Hematopoietic multipotent progenitor cell treated with erythropoietin and hydrocortisone succinate and interleukin-3 and kit ligand, for 8 days (in vitro differentiated cells): ENCODE data around the gene DRAP1.

Experiments used
- DNase-seq: peaks from one replicate; pipeline ENCODE4 v3.0.0-alpha.2; 2015

DRAP1 gene, protein sequence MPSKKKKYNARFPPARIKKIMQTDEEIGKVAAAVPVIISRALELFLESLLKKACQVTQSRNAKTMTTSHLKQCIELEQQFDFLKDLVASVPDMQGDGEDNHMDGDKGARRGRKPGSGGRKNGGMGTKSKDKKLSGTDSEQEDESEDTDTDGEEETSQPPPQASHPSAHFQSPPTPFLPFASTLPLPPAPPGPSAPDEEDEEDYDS

DNA sequence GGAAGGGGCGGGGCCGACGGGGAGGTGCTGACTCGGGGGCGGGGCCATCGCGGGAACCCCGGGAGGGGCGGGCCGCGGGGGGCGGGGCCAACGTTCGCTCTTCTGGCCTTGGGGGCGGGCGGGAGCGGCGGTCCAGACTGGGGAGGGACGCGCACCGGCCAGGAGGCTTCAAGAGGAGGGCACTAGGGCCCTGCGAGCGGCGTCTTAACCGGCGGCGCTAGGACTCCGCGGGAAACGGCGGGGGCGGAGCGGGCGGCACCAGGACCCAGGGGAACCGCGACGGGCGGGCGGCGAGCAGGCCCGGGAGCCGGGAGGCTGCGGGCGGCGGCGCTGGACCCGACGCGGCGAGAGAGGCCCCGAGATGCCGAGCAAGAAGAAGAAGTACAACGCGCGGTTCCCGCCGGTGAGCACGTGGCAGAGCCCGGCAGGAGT lies at the start of gene DRAP1:
Gene DRAP1 (plus strand): TSS at position 286 of the 432 bp plus-strand sequence. CDS start 76 bp downstream, at position 362.
- DNase-seq: peak; percentile 97

- DNase-seq: no peak
These were observed 49.5 kb upstream of the DRAP1 start for GRCh38 chr11:65869643-65870306.

GRCh38 chr11:65870307-65870658 lies 48.9 kb upstream of the DRAP1 start:
- DNase-seq: no peak

DNA sequence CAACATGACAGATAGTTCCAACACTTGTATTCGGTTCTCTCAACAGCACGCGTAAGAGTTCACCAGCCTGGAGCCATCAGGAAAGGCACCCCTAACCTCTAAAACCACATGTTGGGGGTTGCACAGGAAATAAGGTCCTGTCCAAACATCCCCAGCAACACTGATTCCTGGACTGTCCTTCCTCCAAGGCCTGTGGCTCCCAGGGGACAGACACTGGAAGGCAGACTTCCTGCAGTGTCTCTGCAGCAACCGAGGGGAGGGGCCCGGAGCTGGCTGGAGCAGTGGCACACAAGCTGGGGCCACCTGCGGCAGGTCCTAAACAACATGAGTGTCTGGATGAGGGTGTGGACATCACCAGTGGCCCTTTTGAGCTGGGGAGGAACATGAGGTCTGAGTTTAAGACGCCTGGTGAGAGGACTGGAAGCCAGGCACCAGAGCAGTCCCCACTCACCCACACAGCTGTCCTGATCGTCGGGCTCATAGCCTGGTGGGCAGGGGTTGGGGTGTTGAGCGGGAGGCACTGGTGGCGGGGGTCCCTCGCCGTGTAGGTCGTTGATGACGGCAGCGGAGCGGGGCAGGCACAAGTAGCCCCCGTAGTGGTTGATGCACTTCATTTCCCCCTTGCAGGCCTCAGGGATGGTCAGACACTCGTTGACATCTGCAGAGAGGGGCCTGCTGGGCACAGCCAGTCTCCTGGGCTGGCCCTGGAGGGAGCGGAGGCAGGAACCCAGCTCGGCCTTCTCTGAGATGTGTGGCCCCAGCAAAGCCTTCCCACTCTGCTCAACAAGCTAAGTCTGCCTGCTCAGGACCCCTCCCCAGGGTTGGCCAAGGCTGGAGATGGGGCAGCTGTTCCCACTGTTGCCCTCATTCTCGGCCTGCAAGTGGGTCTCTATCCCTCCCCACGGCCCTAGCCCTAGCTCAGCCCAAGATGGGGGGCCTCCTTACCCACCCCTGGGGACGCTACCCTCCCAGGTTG lies 48.2 kb upstream of the DRAP1 start:
- DNase-seq: no peak

GRCh38 chr11:65871811-65872548 lies 47.2 kb upstream of the DRAP1 start:
- no peak for DNase-seq

DNA sequence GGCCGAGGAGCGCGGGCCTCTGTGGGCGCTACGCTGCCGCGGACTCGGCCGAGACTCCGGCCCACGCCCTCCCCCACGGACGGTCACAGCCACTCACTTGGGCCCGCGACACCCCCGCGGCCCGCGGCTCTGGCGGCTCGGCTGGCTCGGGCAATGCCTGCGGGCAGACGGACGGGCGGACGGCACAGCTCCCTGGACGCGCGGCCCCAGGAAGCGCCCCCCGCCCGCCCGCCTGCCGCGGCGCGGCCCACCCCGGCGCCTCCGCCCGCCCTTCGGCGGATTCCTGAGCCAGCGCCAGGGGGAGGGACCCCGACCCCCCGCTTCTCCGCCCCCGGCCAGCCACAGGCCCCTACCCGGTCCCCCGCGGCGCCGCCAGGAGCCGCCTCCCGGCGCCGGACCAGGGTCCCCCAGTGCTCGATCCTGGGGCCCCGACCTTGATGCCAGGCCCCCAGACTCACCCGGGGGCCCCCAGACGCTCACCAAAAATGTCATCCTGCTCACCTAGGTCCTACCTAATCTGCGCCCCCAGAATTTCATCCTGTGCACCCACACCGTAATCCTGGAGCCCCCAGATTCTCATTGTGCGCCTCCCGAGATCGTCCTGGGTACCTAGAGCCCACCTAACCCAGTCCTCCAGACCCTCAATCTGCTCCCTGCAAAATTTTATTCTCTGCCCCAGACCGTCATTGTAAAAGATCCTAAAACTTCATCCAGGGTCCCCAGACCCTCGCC lies 46.5 kb upstream of the DRAP1 start, which contains the start of gene EFEMP2:
Gene EFEMP2 (minus strand): TSS at position 215 of the 732 bp plus-strand sequence. CDS start 446 bp downstream, outside the sequence.
- no peak for DNase-seq

DNA sequence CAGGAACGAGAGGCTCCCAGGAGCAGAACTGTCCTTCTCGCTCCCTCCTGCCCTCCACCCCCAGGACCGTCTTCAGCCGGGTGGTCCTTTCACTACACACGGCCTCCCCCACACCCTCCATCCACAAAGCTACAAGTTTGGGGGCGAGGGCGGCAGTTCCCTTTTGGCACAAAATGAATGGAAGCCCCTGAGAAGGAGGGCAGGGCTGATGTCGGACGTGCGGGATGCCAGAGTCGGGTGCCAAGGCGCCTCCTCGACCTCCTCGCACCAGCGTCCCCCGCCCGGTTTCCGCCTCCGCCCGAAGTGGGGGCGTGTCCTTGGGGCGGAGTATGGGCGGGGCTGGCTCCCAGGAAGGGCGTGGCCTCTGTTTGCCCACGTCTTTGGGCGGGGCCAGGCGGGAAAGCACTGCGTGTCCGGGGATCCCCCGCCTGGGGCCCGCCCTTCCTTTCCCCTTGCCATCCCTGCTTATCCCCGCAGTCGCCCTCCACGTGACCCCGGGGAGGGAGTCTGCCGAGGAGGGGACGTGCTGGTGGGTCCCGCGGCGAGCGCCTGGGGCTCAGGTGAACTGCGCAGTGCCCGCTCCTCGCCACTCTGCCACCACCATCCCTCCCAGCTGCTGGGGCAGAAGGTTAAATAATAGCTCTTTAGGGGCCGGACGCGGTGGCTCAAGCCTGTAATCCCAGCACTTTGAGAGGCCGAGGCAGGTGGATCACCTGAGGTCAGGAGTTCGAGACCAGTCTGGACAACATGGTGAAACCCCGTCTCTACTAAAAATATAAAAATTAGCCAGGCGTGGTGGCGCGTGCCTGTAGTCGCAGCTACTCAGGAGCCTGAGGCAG lies 45.7 kb upstream of the DRAP1 start:
- peak; percentile 92 for DNase-seq

DNA sequence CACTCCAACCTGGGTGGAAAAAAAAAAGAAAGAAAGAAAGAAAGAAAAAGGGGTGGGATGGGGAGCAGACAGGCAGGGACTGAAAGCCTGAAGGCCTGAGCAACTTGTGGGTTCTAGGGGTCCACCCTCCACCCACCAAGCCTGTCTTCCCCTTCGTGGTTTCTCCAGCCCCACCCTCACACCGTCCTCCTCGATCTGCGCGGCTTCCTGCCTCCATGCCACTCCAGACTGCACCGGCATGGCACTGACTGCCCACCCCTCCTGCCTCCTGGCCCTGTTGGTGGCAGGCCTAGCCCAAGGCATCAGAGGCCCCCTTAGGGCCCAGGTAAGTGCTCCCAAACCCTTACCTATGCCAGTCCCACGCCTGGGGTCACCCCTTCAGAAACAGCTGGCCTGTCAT lies 39.6 kb upstream of the DRAP1 start, which contains the start of gene CTSW:
Gene CTSW (plus strand): TSS at position 221 of the 400 bp plus-strand sequence. CDS start 18 bp downstream, at position 239.
- peak; percentile 50 for DNase-seq

- DNase-seq: no peak
These were observed 39.2 kb upstream of the DRAP1 start for GRCh38 chr11:65880027-65880426.

DNA sequence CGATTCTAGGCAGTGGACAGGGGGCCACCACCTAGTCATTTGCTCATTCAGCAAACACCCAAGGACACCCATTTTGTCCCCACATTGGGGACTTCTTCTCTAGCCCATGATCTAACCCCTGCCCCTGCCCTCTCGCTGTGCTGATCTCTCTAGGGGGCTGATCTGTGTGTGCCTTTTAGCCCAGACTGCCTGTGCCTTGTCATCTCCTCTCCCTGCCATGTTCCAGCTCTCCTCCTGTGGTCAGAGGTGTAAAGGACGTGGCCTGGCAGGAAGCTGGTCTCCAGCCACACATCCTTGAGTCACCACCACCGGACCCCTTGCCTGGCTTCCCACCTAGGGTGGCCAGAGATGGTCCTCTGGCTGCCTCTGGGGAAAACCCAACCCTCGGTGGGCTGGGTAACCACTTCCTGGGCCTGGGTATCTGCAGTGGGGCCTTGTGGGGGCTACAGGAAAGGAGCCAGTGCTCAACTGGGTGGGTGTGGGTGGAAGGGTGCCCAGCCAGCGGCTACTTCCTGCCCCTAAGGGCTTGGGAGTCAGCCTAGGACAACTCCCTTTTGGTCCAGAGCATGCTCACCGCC lies 38.3 kb upstream of the DRAP1 start:
- DNase-seq: no peak

- DNase-seq: no peak
These were observed 36.8 kb upstream of the DRAP1 start for GRCh38 chr11:65882120-65883057.

DNA sequence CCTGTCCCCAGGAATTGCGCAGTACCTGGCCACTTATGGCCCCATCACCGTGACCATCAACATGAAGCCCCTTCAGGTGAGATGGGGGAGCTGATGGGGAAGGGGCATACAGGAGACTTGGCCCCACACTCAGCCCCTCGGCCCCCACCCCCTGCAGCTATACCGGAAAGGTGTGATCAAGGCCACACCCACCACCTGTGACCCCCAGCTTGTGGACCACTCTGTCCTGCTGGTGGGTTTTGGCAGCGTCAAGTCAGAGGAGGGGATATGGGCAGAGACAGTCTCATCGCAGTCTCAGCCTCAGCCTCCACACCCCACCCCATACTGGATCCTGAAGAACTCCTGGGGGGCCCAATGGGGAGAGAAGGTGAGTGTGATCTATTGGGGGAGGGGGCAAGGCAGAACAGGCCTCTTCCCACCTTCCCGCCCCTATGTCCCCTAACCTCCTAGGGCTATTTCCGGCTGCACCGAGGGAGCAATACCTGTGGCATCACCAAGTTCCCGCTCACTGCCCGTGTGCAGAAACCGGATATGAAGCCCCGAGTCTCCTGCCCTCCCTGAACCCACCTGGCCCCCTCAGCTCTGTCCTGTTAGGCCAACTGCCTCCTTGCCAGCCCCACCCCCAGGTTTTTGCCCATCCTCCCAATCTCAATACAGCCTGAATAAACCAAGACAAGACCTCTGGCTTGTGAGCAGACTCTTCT lies 36.0 kb upstream of the DRAP1 start:
- DNase-seq: no peak

GRCh38 chr11:65883786-65884715 lies 35.2 kb upstream of the DRAP1 start:
- no peak for DNase-seq

DNA sequence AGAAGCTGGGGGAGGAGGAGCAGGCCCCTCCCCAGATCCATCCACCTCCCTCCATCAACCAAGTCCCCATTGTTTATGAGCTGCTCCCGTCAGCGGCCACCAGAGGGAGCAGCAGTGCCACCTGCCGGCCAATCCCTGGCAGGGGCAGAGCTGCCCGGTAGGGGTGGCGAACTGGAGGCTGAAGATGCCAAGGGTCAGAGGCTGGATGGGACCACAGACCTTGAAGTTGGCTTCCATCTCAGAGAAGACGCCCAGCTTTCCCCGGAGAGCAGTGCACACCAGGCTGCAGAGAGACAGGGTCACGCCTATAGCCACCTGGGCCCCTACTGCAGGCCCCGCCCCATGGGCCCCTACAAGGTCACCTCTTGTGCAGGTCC lies 34.5 kb upstream of the DRAP1 start:
- peak; percentile 79 for DNase-seq

GRCh38 chr11:65885231-65885630 lies 34.0 kb upstream of the DRAP1 start:
- no peak for DNase-seq

GRCh38 chr11:65885808-65886536 lies 33.3 kb upstream of the DRAP1 start:
- DNase-seq: no peak
